GM12891 (cell line): ENCODE results near the gene SPATA21.
A peak's percentile ranks its signal among the peaks of the same experiment; 100 is the strongest.
"Not testable (repeated sequence)": the region's sequence is repeated elsewhere in the genome, so short reads cannot be mapped to it uniquely, and the experiment has no call there.

Source experiments
- DNase-seq: peaks from one replicate; pipeline ENCODE4 v3.0.0; 2011; ENCODE audit warnings: low spot score; ENCODE audit not compliant: insufficient read length
- FAIRE-seq: peaks from 2 replicates; lab custom pipeline; 2011; peaks lifted over from hg19 to GRCh38; lab: Jason Lieb, UNC
- PAX5 ChIP-seq: IDR thresholded peaks from 2 replicates; pipeline ENCODE4 v1.6.1; 2011; ENCODE audit warnings: low read length, moderate library complexity, mild to moderate bottlenecking; ENCODE audit not compliant: insufficient read depth, severe bottlenecking
- POLR2A ChIP-seq: IDR thresholded peaks from 2 replicates; pipeline ENCODE4 v1.6.1; 2011; ENCODE audit warnings: low read depth, low read length, control low read depth
- POLR2AphosphoS5 ChIP-seq: IDR thresholded peaks from 2 replicates; pipeline ENCODE4 v1.6.1; 2011; ENCODE audit warnings: low read depth, low read length, control low read depth
- POU2F2 ChIP-seq: IDR thresholded peaks from 2 replicates; pipeline ENCODE4 v1.6.1; 2011; ENCODE audit warnings: low read depth, mild to moderate bottlenecking, control low read depth, low read length, moderate library complexity
- SPI1 ChIP-seq: IDR thresholded peaks from 2 replicates; pipeline ENCODE4 v1.6.1; 2011; ENCODE audit warnings: low read depth, low read length, control low read depth
- TAF1 ChIP-seq: IDR thresholded peaks from 2 replicates; pipeline ENCODE4 v1.6.1; 2011; ENCODE audit warnings: low read depth, low read length, control low read depth

The SPATA21 gene

DNA sequence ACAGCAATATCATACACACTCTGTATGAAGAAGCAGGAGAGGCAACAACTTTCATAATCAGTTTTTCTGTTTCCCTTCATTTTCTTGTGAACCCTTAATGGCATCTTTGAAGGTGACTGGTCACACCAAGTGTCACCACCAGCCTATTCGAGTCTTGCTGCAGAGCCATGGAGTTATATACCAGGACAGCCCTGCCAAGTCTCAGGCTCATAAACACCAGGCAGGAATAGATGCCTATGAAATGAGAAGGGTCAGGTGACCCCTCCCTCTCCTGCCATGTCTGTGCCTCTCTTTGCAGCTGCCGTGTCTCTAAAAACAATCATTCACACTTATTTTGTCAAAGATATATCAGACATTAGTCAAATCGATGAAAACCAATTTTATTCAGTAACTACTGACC lies 31.3 kb upstream of the SPATA21 start:
- TF ChIP-seq POLR2A: no peak
- no peak for FAIRE-seq
- no peak for DNase-seq

GRCh38 chr1:16464917-16465625 lies 27.8 kb upstream of the SPATA21 start:
- FAIRE-seq (peak; percentile 33), DNase-seq (no peak)
- TF ChIP-seq TAF1 (no peak), SPI1 (no peak), POU2F2 (no peak)

- FAIRE-seq: no peak
- no peak for TF ChIP-seq POU2F2
- TF ChIP-seq TAF1: no peak
- no peak for TF ChIP-seq SPI1
- no peak for TF ChIP-seq POLR2AphosphoS5
- TF ChIP-seq PAX5: no peak
- no peak for TF ChIP-seq POLR2A
These were observed 25.6 kb upstream of the SPATA21 start for GRCh38 chr1:16462773-16463330.

GRCh38 chr1:16461681-16462080 lies 24.5 kb upstream of the SPATA21 start:
- DNase-seq (no peak), FAIRE-seq (no peak)
- TF ChIP-seq PAX5: no peak
- no peak for TF ChIP-seq POU2F2
- TF ChIP-seq POLR2AphosphoS5: no peak
- TF ChIP-seq TAF1: no peak
- no peak for TF ChIP-seq SPI1
- TF ChIP-seq POLR2A: no peak

More at GRCh38 chr1:16462773-16463330, 25.6 kb upstream of the SPATA21 start:
- no peak for DNase-seq

- FAIRE-seq (no peak), DNase-seq (no peak)
- TF ChIP-seq POLR2A (no peak), SPI1 (no peak), PAX5 (no peak), POU2F2 (no peak), POLR2AphosphoS5 (no peak), TAF1 (no peak)
These were observed 22.2 kb upstream of the SPATA21 start for GRCh38 chr1:16459352-16459925.

DNA sequence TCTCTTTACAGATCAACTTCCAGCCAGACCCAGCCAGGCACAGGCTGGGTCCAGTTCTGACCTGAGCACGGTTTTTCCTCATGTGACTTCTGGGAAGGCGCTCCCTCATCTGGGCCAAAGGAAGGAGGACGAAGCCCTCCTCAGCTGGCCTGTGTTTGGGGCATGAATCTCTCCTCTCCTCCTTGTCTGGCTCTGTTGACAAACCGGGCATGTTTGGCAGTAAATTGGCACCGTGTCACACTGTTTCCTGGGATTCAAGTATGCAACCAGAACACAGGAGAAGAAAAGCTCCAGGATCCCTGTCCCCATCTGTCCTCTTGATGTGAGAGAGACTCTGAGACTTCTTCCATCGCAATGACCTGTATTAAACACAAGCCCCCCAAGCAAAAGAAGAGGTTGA lies 21.6 kb upstream of the SPATA21 start:
- DNase-seq (no peak), FAIRE-seq (no peak)
- TF ChIP-seq TAF1 (no peak), POLR2AphosphoS5 (no peak), POU2F2 (no peak), POLR2A (no peak), SPI1 (no peak), PAX5 (no peak)

DNA sequence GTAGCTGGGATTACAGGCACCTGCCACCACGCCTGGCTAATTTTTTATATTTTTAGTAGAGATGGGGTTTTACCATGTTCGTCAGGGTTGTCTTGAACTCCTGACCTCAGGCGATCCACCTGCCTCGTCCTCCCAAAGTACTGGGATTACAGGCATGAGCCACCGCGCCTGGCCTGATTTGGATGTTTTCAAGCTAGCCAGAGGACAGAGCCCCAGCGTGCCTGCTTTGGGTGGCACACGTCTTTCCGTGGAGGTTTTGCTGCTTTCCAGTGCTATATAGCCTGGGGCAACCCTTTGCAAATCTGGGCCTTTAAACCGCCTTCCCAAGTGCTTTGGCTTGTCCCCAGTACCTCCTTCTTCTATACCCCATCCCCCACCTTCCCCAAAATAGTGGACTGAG lies 18.9 kb upstream of the SPATA21 start:
- not testable (repeated sequence) for FAIRE-seq, DNase-seq

- FAIRE-seq, DNase-seq: not testable (repeated sequence)
These were observed 17.7 kb upstream of the SPATA21 start for GRCh38 chr1:16454909-16455308.

GRCh38 chr1:16451841-16452528 lies 14.8 kb upstream of the SPATA21 start:
- TF ChIP-seq PAX5: no peak
- TF ChIP-seq SPI1: no peak
- no peak for TF ChIP-seq POLR2A
- no peak for TF ChIP-seq POLR2AphosphoS5
- TF ChIP-seq TAF1: peak; percentile 27; the same call in 1 of the 2 replicates
- DNase-seq (no peak), FAIRE-seq (no peak)

DNA sequence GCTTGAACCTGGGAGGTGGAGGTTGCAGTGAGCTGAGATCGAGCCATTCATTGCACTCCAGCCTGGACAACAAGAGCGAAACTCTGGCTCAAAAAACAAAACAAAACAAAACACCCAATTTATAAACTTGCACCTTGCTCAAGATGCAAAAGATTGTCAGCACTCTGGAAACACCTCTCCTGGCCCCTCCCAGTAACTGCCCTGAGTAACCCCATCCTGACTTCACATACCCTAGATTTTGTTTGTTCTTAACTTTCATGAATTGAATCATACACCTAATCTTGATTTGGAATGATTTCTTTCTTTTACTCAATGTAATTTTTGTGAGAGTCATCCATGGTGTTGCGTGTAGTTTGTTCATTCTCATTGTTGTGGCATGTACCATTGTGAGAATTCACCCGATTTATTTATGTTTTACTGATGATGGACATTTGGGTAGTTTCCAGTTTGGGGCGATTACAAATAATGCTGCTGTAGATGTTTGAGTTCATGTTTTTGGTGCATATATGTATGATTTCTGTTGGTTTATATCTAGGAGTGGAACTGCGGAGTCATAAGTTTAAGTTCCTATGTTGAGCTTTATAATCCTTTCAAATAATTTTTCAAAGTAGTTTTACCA lies 13.7 kb upstream of the SPATA21 start:
- DNase-seq: no peak
- TF ChIP-seq PAX5: no peak
- no peak for TF ChIP-seq POLR2AphosphoS5
- TF ChIP-seq SPI1: no peak
- TF ChIP-seq POU2F2: no peak
- no peak for TF ChIP-seq TAF1
- no peak for TF ChIP-seq POLR2A
- FAIRE-seq: peak; percentile 13
